Measurements from ENCODE around the gene ARAF. TPM values are rescaled to one million over a fixed set of nuclear protein-coding genes. Genes with fewer than 3 reads are reported as not detected.
"Not testable (repeated sequence)": the region's sequence is repeated elsewhere in the genome, so short reads cannot be mapped to it uniquely, and the experiment has no call there.

The ARAF gene
- polyA plus RNA-seq (2011; rRNA removed) = 27.3 and 37.8 TPM in 2 replicates
- polyA minus RNA-seq (2011; rRNA and poly(A)+ RNA removed) = 53.9 and 70.2 TPM in 2 replicates

GRCh38 chrX:47560934-47561658, at the start of gene ARAF:
ARAF (plus strand) TSS chrX:47561205; CDS start chrX:47562968, 1,763 bp downstream.
- TF ChIP-seq CTCF (IDR thresholded peaks at IDR 0.05; ENCODE audit: low read depth, low read length) = no peak
- H3K27ac ChIP-seq (ENCODE audit: low read depth, low read length) = peak within 1 kb of the TSS; percentile 84
- no peaks in the 10 kb centered on the region for H3K27me3 ChIP-seq (ENCODE audit: control insufficient read depth, insufficient read depth, low read length)
- POLR2A ChIA-PET = no interaction called here
- H3K4me3 ChIP-seq (ENCODE audit: low read depth, low read length) = peak within 1 kb of the TSS; percentile 69
- no peaks in the 10 kb centered on the region for H3K9me3 ChIP-seq (ENCODE audit: control insufficient read depth, insufficient read depth, low read length)
- DNase-seq (ENCODE audit: low read depth, low spot score) = peak; percentile 98
- CTCF ChIA-PET = interaction anchor here (0.7 to 2.3 kb wide), 2 partner anchors 83 to 100 kb away, joined by 3 to 8 read pairs; no protein-coding TSS in a partner anchor

DNA sequence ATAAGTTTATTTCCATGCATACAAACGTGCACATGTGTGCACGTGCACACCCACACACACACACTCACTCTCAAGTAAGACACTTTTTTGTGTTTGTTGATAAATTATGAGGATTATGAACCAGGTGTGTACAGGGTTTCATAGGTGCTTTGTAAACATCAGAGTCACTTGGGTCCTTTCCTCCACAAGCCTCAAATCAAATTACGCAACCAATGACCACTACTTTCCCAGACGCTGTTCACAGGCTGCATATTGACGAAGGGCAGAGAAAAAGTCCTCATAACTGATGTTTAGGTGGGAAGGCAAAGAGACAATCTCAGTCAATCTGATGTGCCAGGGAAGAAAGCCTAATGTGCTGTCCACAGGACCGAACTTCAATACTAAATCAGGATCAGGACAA, 48.6 kb upstream of the ARAF start:
- H3K27me3 ChIP-seq (ENCODE audit: control insufficient read depth, insufficient read depth, low read length); H3K4me3 ChIP-seq (ENCODE audit: low read depth, low read length); CTCF ChIA-PET; POLR2A ChIA-PET; DNase-seq (ENCODE audit: low read depth, low spot score); H3K27ac ChIP-seq (ENCODE audit: low read depth, low read length); H3K9me3 ChIP-seq (ENCODE audit: control insufficient read depth, insufficient read depth, low read length): not testable (repeated sequence)

DNA sequence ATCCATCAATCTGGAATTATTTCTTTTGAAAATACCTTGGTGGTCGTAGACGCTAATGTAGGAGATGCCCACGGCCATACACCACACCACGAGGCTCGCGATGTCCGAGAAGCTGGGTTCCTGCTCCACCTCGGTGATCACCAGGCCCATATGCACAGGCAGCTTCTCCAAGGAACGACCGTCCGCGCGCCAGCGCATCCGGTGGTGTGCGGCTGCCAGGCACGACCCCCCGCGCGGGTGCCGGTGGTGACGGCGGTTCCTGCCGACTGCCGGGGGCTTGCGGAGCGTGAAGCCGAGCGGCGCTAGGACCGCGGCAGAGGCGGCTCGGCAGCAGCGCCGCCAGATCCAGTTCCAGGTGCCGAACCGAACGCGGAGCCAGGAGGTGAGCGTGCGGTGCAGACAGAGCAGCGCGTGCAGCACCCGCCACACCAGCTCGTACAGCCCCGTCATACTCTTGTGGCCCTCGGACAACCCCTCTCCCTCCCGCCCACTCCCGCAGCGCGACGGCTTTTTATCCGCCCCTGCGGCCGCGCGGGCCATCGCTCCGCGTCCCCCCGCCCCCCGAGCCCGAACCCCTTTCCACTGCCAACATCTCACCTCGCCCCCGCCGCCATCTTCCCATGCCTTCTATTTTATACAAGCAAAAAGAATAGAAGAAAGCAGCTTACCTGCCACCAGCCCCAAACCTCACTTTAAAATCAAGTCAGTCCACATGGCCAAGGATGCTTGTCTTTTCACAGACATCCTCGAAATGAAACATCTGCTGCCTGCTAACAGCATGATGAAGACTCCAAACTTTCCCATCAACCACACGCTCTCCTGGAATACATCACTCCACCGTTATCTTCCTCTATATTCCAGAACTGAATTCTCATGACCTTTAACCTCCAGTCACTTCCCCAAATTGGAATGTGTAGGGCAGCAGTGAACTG, 47.7 kb upstream of the ARAF start:
- H3K27ac ChIP-seq (ENCODE audit: low read depth, low read length); DNase-seq (ENCODE audit: low read depth, low spot score); H3K9me3 ChIP-seq (ENCODE audit: control insufficient read depth, insufficient read depth, low read length); H3K27me3 ChIP-seq (ENCODE audit: control insufficient read depth, insufficient read depth, low read length): not testable (repeated sequence)
- POLR2A ChIA-PET = interaction anchor here (0.7 kb wide), 1 partner anchor 235 kb away, joined by 4 read pairs; no protein-coding TSS in a partner anchor
- CTCF ChIA-PET = interaction anchor here (0.6 to 1.4 kb wide), 3 partner anchors 9 to 106 kb away, joined by 4 to 7 read pairs (median 7); no protein-coding TSS in a partner anchor
- peak overlapping the region; percentile 48 for H3K4me3 ChIP-seq (ENCODE audit: low read depth, low read length)

GRCh38 chrX:47514533-47515235, 46.3 kb upstream of the ARAF start:
- TF ChIP-seq CTCF (IDR thresholded peaks at IDR 0.05; ENCODE audit: low read depth, low read length) = no peak
- no peaks in the 10 kb centered on the region for H3K27me3 ChIP-seq (ENCODE audit: control insufficient read depth, insufficient read depth, low read length)
- ChIA-PET CTCF (interaction anchor here (0.8 to 1.4 kb wide), 3 partner anchors 7 to 9 kb away, joined by 3 to 7 read pairs (median 4); no protein-coding TSS in a partner anchor), POLR2A (no interaction called here)
- H3K27ac ChIP-seq (ENCODE audit: low read depth, low read length) = no peak overlapping the region
- DNase-seq (ENCODE audit: low read depth, low spot score) = no peak
- H3K9me3 ChIP-seq (ENCODE audit: control insufficient read depth, insufficient read depth, low read length) = no peaks in the 10 kb centered on the region
- H3K4me3 ChIP-seq (ENCODE audit: low read depth, low read length) = no peak overlapping the region

GRCh38 chrX:47515941-47516665, 44.9 kb upstream of the ARAF start:
- Histone ChIP-seq H3K27ac (ENCODE audit: low read depth, low read length) (no peak overlapping the region), H3K4me3 (ENCODE audit: low read depth, low read length) (no peak overlapping the region), H3K9me3 (ENCODE audit: control insufficient read depth, insufficient read depth, low read length) (no peaks in the 10 kb centered on the region), H3K27me3 (ENCODE audit: control insufficient read depth, insufficient read depth, low read length) (no peaks in the 10 kb centered on the region)
- ChIA-PET CTCF (no interaction called here), POLR2A (no interaction called here)
- DNase-seq (ENCODE audit: low read depth, low spot score) = no peak
- TF ChIP-seq CTCF (IDR thresholded peaks at IDR 0.05; ENCODE audit: low read depth, low read length) = no peak

All from AG04450 (cell line).